ENCODE results near the gene C11orf42.

Gene C11orf42

GRCh38 chr11:6219359-6219758 is 14.0 kb downstream of the C11orf42 start:
- DNase-seq (ENCODE audit: low spot score), result no peak
- Histone ChIP-seq H3K27ac (peak overlapping the region in 1 of 2 donors; percentile 70), H3K4me3 (no peak overlapping the region)
- no peak for TF ChIP-seq CTCF (IDR thresholded peaks at IDR 0.05)

GRCh38 chr11:6223854-6224253 is 18.5 kb downstream of the C11orf42 start:
- H3K27ac ChIP-seq, result no peak overlapping the region

GRCh38 chr11:6224421-6224820 is 19.1 kb downstream of the C11orf42 start:
- DNase-seq (ENCODE audit: low spot score), result no peak
- TF ChIP-seq CTCF (IDR thresholded peaks at IDR 0.05), result no peak
- Histone ChIP-seq H3K27ac (no peak overlapping the region), H3K4me3 (no peak overlapping the region)

More at GRCh38 chr11:6223854-6224253, 18.5 kb downstream of the C11orf42 start:
- no peak for TF ChIP-seq CTCF (IDR thresholded peaks at IDR 0.05)
- no peak for DNase-seq (ENCODE audit: low spot score)
- H3K4me3 ChIP-seq, result no peak overlapping the region

GRCh38 chr11:6225024-6225423 is 19.7 kb downstream of the C11orf42 start:
- Histone ChIP-seq H3K4me3 (no peak overlapping the region), H3K27ac (no peak overlapping the region)
- TF ChIP-seq CTCF (IDR thresholded peaks at IDR 0.05), result no peak
- no peak for DNase-seq (ENCODE audit: low spot score)

GRCh38 chr11:6225896-6226295 is 20.5 kb downstream of the C11orf42 start:
- no peak overlapping the region for H3K4me3 ChIP-seq
- no peak overlapping the region for H3K27ac ChIP-seq
- DNase-seq (ENCODE audit: low spot score), result no peak
- TF ChIP-seq CTCF (IDR thresholded peaks at IDR 0.05), result no peak

- Histone ChIP-seq H3K4me3 (no peak overlapping the region), H3K27ac (no peak overlapping the region)
- no peak for DNase-seq (ENCODE audit: low spot score)
- TF ChIP-seq CTCF (IDR thresholded peaks at IDR 0.05), result no peak
These were observed 23.2 kb downstream of the C11orf42 start for GRCh38 chr11:6228520-6228919.

- no peak for TF ChIP-seq CTCF (IDR thresholded peaks at IDR 0.05)
- H3K4me3 ChIP-seq, result no peak overlapping the region
- DNase-seq (ENCODE audit: low spot score), result no peak
- H3K27ac ChIP-seq, result no peak overlapping the region
These were observed 24.6 kb downstream of the C11orf42 start for GRCh38 chr11:6229911-6230310.
